Transverse colon (tissue), 4 donors: ENCODE measurements around the gene ABCC10. TPM values are rescaled to one million over a fixed set of nuclear protein-coding genes. Genes with fewer than 3 reads are reported as not detected.
"Not testable (repeated sequence)": the region's sequence is repeated elsewhere in the genome, so short reads cannot be mapped to it uniquely, and the experiment has no call there.

Experiments
- DNase-seq: peaks from one replicate; pipeline ENCODE4 v3.0.0-alpha.2; 2019
- H3K27ac ChIP-seq, 4 donors: fragments of 200-600 bp; sonication (generic); 2 replicates each; pipeline ENCODE4 v1.5.1; 2016 to 2018; ENCODE audit warnings: inconsistent platforms in 4 of 4
- H3K27me3 ChIP-seq: fragments of 200-600 bp; sonication (generic); 2 replicates; pipeline ENCODE4 v1.5.1; 2017; ENCODE audit warnings: inconsistent platforms
- H3K36me3 ChIP-seq, 4 donors: fragments of 200-600 bp; sonication (generic); 2 replicates each; pipeline ENCODE4 v1.5.1; 2017 to 2019; ENCODE audit warnings: inconsistent platforms in 4 of 4
- H3K4me1 ChIP-seq, 4 donors: fragments of 200-600 bp; sonication (generic); 2 replicates each; pipeline ENCODE4 v1.5.1; 2017 to 2020; ENCODE audit warnings: inconsistent platforms in 4 of 4
- H3K4me3 ChIP-seq, 4 donors: fragments of 200-600 bp; sonication (generic); 1 replicate in 1 of 4; 2 replicates in 3 of 4; pipeline versions ENCODE4 v1.5.1 to v1.6.1; 2017 to 2019; ENCODE audit warnings: inconsistent platforms in 4 of 4
- H3K9me3 ChIP-seq, 2 donors: fragments of 200-600 bp; sonication (generic); 2 replicates each; pipeline ENCODE4 v1.5.1; 2017 to 2019; ENCODE audit warnings: inconsistent platforms in 2 of 2
- EP300 ChIP-seq: sonication (generic); formaldehyde crosslinking; IDR thresholded peaks from one replicate; pipeline ENCODE4 v1.6.1; 2017; ENCODE audit warnings: antibody characterized with exemption, low read depth
- POLR2A ChIP-seq: fragments of 450-650 bp; IDR thresholded peaks from one replicate; pipeline ENCODE4 v1.6.1; 2016; ENCODE audit warnings: antibody characterized with exemption, mild to moderate bottlenecking, moderate library complexity
- POLR2AphosphoS5 ChIP-seq, 3 donors: sonication (generic); formaldehyde crosslinking; IDR thresholded peaks; one replicate each; pipeline ENCODE4 v1.6.1; 2016; ENCODE audit warnings: antibody characterized with exemption in 3 of 3
- WGBS, 2 donors: methylation state at CpG; one replicate each; pipeline ENCODE4 v1.1.5; 2018; ENCODE audit warnings: low coverage in 1 of 2; 5-methylcytosine and 5-hydroxymethylcytosine counted together
- in situ Hi-C, 4 donors: fragments of 200-750 bp; cut with MboI; loops; one replicate each; pipeline versions ENCODE4 v1.15.0 to v1.15.1; 2017; ENCODE audit warnings: low sequenced_read_pairs in 3 of 4, low pct_ligation_motif_present in 1 of 4, low pct_unique_long_range_greater_than_20kb in 1 of 4
- intact Hi-C: fragments of 100-400 bp; cut with DNase I; formaldehyde crosslinking; loops from one replicate; pipeline ENCODE4 v1.15.1; 2023; ENCODE audit warnings: low total_unique reads
- total RNA-seq, 4 donors: library from RNA; depleted of rRNA; stranded (reverse); fragments of >200 nt; gene quantifications; one replicate each; pipeline ENCODE4 v1.1.0, GENCODE V29; 2016
- TF ChIP-seq, protein P1 (sequence below), 5 experiments: fragments of 200-600 bp in 3 of 5; fragments of 450-650 bp in 2 of 5; sonication (generic) in 3 of 5; IDR thresholded peaks; 1 replicate in 2 of 5; 2 replicates in 3 of 5; pipeline ENCODE4 v1.5.1; 2016 to 2017; ENCODE audit warnings: antibody characterized with exemption in 5 of 5, inconsistent platforms in 3 of 5, mild to moderate bottlenecking in 2 of 5, moderate library complexity in 1 of 5

ABCC10 gene
- total RNA-seq, 4 donors from 2014 or later = 28.0 to 56.9 (median 33.7) TPM

DNA sequence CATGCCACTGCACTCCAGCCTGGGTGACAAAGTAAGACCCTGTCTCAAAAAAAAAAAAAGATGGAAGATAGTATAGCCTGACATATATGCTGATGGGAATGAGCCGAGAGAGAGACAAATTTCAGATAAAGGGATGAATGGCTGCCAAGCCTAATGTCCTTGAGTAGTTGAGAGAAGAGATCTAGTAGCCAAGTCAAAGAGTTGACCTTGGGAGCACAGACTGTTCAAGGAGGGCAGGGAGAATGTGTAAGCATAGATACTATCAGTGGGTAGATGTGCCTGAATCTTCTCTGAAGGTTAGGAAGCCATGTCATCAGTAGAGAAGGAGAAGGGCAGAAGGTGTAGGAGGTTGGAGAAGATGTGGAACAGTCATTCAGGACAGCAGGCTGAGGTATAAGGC is 20.0 kb upstream of the ABCC10 start:
- Histone ChIP-seq H3K4me1 (no peaks in the 10 kb centered on the region), H3K27me3 (peaks cover 8% of the 10 kb centered on the region), H3K27ac (no peak overlapping the region), H3K4me3 (no peak overlapping the region), H3K36me3 (no peaks in the 10 kb centered on the region), H3K9me3 (no peaks in the 10 kb centered on the region)
- in situ Hi-C loops = no loop called here
- intact Hi-C loops = no loop called here
- TF ChIP-seq POLR2A (no peak), POLR2AphosphoS5 (IDR thresholded peaks at IDR 0.05) (no peak), EP300 (no peak)
- TF ChIP-seq, protein P1, sequence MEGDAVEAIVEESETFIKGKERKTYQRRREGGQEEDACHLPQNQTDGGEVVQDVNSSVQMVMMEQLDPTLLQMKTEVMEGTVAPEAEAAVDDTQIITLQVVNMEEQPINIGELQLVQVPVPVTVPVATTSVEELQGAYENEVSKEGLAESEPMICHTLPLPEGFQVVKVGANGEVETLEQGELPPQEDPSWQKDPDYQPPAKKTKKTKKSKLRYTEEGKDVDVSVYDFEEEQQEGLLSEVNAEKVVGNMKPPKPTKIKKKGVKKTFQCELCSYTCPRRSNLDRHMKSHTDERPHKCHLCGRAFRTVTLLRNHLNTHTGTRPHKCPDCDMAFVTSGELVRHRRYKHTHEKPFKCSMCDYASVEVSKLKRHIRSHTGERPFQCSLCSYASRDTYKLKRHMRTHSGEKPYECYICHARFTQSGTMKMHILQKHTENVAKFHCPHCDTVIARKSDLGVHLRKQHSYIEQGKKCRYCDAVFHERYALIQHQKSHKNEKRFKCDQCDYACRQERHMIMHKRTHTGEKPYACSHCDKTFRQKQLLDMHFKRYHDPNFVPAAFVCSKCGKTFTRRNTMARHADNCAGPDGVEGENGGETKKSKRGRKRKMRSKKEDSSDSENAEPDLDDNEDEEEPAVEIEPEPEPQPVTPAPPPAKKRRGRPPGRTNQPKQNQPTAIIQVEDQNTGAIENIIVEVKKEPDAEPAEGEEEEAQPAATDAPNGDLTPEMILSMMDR (IDR thresholded peaks at IDR 0.05) = no peak
- DNase-seq = no peak
- WGBS, 2 donors = 79 to 100% methylated on average over 1 of the region's 1 CpG

GRCh38 chr6:43408259-43408658 is 19.1 kb upstream of the ABCC10 start:
- TF ChIP-seq POLR2AphosphoS5 (IDR thresholded peaks at IDR 0.05) (no peak), EP300 (no peak), POLR2A (no peak)
- Histone ChIP-seq H3K9me3 (no peaks in the 10 kb centered on the region), H3K4me3 (no peak overlapping the region), H3K4me1 (no peaks in the 10 kb centered on the region), H3K36me3 (no peaks in the 10 kb centered on the region), H3K27me3 (peaks cover 8% of the 10 kb centered on the region), H3K27ac (no peak overlapping the region)
- no peak for DNase-seq
- 73 to 87% methylated on average over 1 to 4 of the region's 4 CpGs for whole genome bisulfite sequencing, 2 donors
- intact Hi-C loops (no loop called here), in situ Hi-C loops (no loop called here)

- in situ Hi-C loops, H3K27me3 ChIP-seq, intact Hi-C loops, H3K36me3 ChIP-seq, H3K9me3 ChIP-seq, H3K27ac ChIP-seq, H3K4me3 ChIP-seq, H3K4me1 ChIP-seq, DNase-seq: not testable (repeated sequence)
- WGBS, 2 donors = 92% methylated on average over 1 of the region's 1 CpG; no CpG with 5 or more reads in 1 of the 2 donors
Measured at GRCh38 chr6:43410776-43411175, 16.6 kb upstream of the ABCC10 start.

GRCh38 chr6:43412541-43412940 is 14.8 kb upstream of the ABCC10 start:
- Histone ChIP-seq H3K36me3 (no peaks in the 10 kb centered on the region), H3K27ac (no peak overlapping the region), H3K4me3 (no peak overlapping the region), H3K4me1 (no peaks in the 10 kb centered on the region), H3K9me3 (no peaks in the 10 kb centered on the region), H3K27me3 (no peaks in the 10 kb centered on the region)
- DNase-seq = no peak
- in situ Hi-C loops (no loop called here), intact Hi-C loops (no loop called here)
- TF ChIP-seq POLR2A (no peak), POLR2AphosphoS5 (IDR thresholded peaks at IDR 0.05) (no peak), EP300 (no peak)
- TF ChIP-seq, protein P1 (IDR thresholded peaks at IDR 0.05) = no peak
- 69% methylated on average over 5 of the region's 5 CpGs; no CpG with 5 or more reads in 1 of the 2 donors for WGBS, 2 donors

- intact Hi-C loops = no loop called here
Measured at GRCh38 chr6:43413002-43413401, 14.3 kb upstream of the ABCC10 start.

GRCh38 chr6:43415275-43415674 is 12.1 kb upstream of the ABCC10 start:
- DNase-seq, H3K4me1 ChIP-seq, H3K27ac ChIP-seq, H3K27me3 ChIP-seq, H3K9me3 ChIP-seq, intact Hi-C loops, in situ Hi-C loops, H3K4me3 ChIP-seq, H3K36me3 ChIP-seq: not testable (repeated sequence)
- 75 to 87% methylated on average over 2 to 8 of the region's 8 CpGs for WGBS, 2 donors

More at GRCh38 chr6:43413002-43413401, 14.3 kb upstream of the ABCC10 start:
- no peaks in the 10 kb centered on the region for H3K27me3 ChIP-seq
- in situ Hi-C loops = no loop called here
- 100% methylated on average over 2 of the region's 2 CpGs; no CpG with 5 or more reads in 1 of the 2 donors for WGBS, 2 donors
- no peaks in the 10 kb centered on the region for H3K36me3 ChIP-seq
- DNase-seq = no peak
- TF ChIP-seq POLR2AphosphoS5 (IDR thresholded peaks at IDR 0.05) = no peak
- TF ChIP-seq, protein P1 (IDR thresholded peaks at IDR 0.05) = no peak
- no peak for TF ChIP-seq EP300
- no peak for TF ChIP-seq POLR2A
- H3K4me1 ChIP-seq = no peaks in the 10 kb centered on the region
- H3K27ac ChIP-seq = no peak overlapping the region
- no peak overlapping the region for H3K4me3 ChIP-seq
- no peaks in the 10 kb centered on the region for H3K9me3 ChIP-seq
